Trophoblast cell (in vitro differentiated cells and primary cell): ENCODE data around the gene MSTO1.
A peak's percentile ranks its signal among the peaks of the same experiment; 100 is the strongest.
"Not testable (repeated sequence)": the region's sequence is repeated elsewhere in the genome, so short reads cannot be mapped to it uniquely, and the experiment has no call there.

Experiments used
- DNase-seq, 2 donors: peaks; one replicate each; pipeline ENCODE4 v3.0.0-alpha.2; 2016
- H2AFZ ChIP-seq: 2 replicates; pipeline ENCODE4 v1.6.1; 2013; ENCODE audit warnings: low read length, moderate library complexity, mild to moderate bottlenecking; ENCODE audit not compliant: insufficient read depth, poor library complexity
- H2AK5ac ChIP-seq: 2 replicates; pipeline ENCODE4 v1.6.1; 2013; ENCODE audit warnings: mild to moderate bottlenecking, low read length
- H2BK120ac ChIP-seq: 2 replicates; pipeline ENCODE4 v1.6.1; 2013; ENCODE audit warnings: low read length, mild to moderate bottlenecking, moderate library complexity; ENCODE audit not compliant: insufficient read depth, poor library complexity
- H2BK12ac ChIP-seq: 2 replicates; pipeline ENCODE4 v1.6.1; 2013; ENCODE audit warnings: mild to moderate bottlenecking, low read length, moderate library complexity
- H2BK5ac ChIP-seq: 2 replicates; pipeline ENCODE4 v1.6.1; 2013; ENCODE audit warnings: low read length, low read depth, moderate library complexity, mild to moderate bottlenecking; ENCODE audit not compliant: poor library complexity
- H3K14ac ChIP-seq: 2 replicates; pipeline ENCODE4 v1.6.1; 2013; ENCODE audit warnings: mild to moderate bottlenecking, low read length
- H3K18ac ChIP-seq: 2 replicates; pipeline ENCODE4 v1.6.1; 2013; ENCODE audit warnings: mild to moderate bottlenecking, low read length
- H3K23ac ChIP-seq: 2 replicates; pipeline ENCODE4 v1.6.1; 2013; ENCODE audit warnings: low read length
- H3K27ac ChIP-seq: 2 replicates; pipeline ENCODE4 v1.5.1; 2013; ENCODE audit warnings: low read depth, mild to moderate bottlenecking, inconsistent platforms, low read length, moderate library complexity
- H3K27me3 ChIP-seq: 2 replicates; pipeline ENCODE4 v1.6.1; 2013; ENCODE audit warnings: inconsistent platforms, mild to moderate bottlenecking, low read length, moderate library complexity; ENCODE audit not compliant: insufficient read depth
- H3K36me3 ChIP-seq, 2 experiments: 1 replicate in 1 of 2; 2 replicates in 1 of 2; pipeline ENCODE4 v1.6.1; 2013; ENCODE audit warnings: low read length in 2 of 2, mild to moderate bottlenecking in 2 of 2, moderate library complexity in 1 of 2; ENCODE audit not compliant: insufficient read depth in 2 of 2, control insufficient read depth in 1 of 2
- H3K4ac ChIP-seq: 2 replicates; pipeline ENCODE4 v1.6.1; 2013; ENCODE audit warnings: low read depth, mild to moderate bottlenecking, low read length, moderate library complexity
- H3K4me1 ChIP-seq, 2 experiments: 1 replicate in 1 of 2; 2 replicates in 1 of 2; pipeline ENCODE4 v1.6.1; 2013; ENCODE audit warnings: low read length in 2 of 2, mild to moderate bottlenecking in 2 of 2, moderate library complexity in 1 of 2; ENCODE audit not compliant: insufficient read depth in 2 of 2, control insufficient read depth in 1 of 2
- H3K4me2 ChIP-seq: 2 replicates; pipeline ENCODE4 v1.6.1; 2013; ENCODE audit warnings: inconsistent platforms, mild to moderate bottlenecking, low read length, moderate library complexity
- H3K4me3 ChIP-seq: 2 replicates; pipeline ENCODE4 v1.5.1; 2013; ENCODE audit warnings: mild to moderate bottlenecking, low read depth, low read length, inconsistent platforms
- H3K79me1 ChIP-seq: one replicate; pipeline ENCODE4 v1.6.1; 2013; ENCODE audit warnings: low read length
- H3K79me2 ChIP-seq: 2 replicates; pipeline ENCODE4 v1.6.1; 2013; ENCODE audit warnings: low read length, mild to moderate bottlenecking; ENCODE audit not compliant: control insufficient read depth, insufficient read depth, poor library complexity
- H3K9ac ChIP-seq: 2 replicates; pipeline ENCODE4 v1.6.1; 2013; ENCODE audit warnings: mild to moderate bottlenecking, low read length
- H3K9me3 ChIP-seq: 2 replicates; pipeline ENCODE4 v1.6.1; 2013; ENCODE audit warnings: low read depth, mild to moderate bottlenecking, control low read depth, inconsistent platforms, low read length; ENCODE audit not compliant: insufficient read depth
- H4K12ac ChIP-seq: 2 replicates; pipeline ENCODE4 v1.6.1; 2013; ENCODE audit warnings: low read depth, mild to moderate bottlenecking, low read length, moderate library complexity
- H4K8ac ChIP-seq: 2 replicates; pipeline ENCODE4 v1.6.1; 2013; ENCODE audit warnings: low read depth, mild to moderate bottlenecking, low read length, moderate library complexity
- H4K91ac ChIP-seq: one replicate; pipeline ENCODE4 v1.6.1; 2013; ENCODE audit warnings: low read depth, mild to moderate bottlenecking, low read length, moderate library complexity
- WGBS: extraction: QIAGEN DNeasy Blood & Tissue Kit; methylation state at CpG from one replicate; pipeline ENCODE4 v1.1.7; 2013; ENCODE audit warnings: missing lambda C conversion rate; ENCODE audit not compliant: insufficient read length, insufficient coverage; ENCODE audit errors: extremely low coverage; 5-methylcytosine and 5-hydroxymethylcytosine counted together

The MSTO1 gene

DNA sequence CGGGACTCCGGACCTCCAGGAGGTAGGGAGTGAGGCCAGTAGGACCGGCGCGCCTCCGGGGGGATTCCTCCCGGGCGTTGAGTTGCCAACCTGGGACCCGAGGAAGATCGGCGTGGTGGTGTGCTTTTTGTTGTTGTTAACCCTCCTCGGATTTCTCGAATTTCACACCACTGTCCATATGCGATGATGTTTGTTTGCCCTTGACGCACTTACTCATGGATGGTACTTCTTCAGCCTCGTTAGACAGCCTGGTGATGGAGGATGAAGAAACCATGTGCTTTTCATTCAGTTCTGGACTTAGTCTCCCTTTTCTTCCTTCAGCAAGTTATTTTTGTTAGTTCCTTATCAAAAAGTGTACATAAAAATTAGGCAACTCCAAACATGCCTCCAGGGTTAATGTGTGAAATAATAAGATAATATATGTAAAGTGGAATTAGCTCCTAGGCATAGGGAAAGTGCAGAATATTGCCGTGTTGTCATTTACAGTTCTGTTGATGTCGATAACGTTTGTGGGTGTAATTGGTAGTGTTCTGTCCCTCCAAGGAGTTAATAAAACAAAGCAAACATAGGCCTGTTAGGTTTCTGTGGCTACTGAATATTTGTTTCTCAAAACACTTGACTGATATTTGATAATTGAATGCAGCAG lies 46.5 kb upstream of the MSTO1 start:
- peaks cover 12% of the 10 kb centered on the region for H3K79me1 ChIP-seq
- H3K79me2 ChIP-seq = peaks cover 26% of the 10 kb centered on the region
- not testable (repeated sequence) for H2BK120ac ChIP-seq, H2AK5ac ChIP-seq, H3K27me3 ChIP-seq, H3K9me3 ChIP-seq, H3K36me3 ChIP-seq, H3K23ac ChIP-seq, H3K4me1 ChIP-seq, H2BK12ac ChIP-seq
- peak overlapping the region; percentile 90 for H3K4me3 ChIP-seq
- H4K12ac ChIP-seq = peak overlapping the region; percentile 46
- peak overlapping the region; percentile 99 for H2BK5ac ChIP-seq
- peak overlapping the region; percentile 80 for H3K18ac ChIP-seq
- peak overlapping the region; percentile 99 for H3K27ac ChIP-seq
- H3K4ac ChIP-seq = peak overlapping the region; percentile 41
- H2AFZ ChIP-seq = peak overlapping the region; percentile 39
- peak overlapping the region; percentile 92 for H4K8ac ChIP-seq
- peak overlapping the region; percentile 96 for H4K91ac ChIP-seq
- H3K4me2 ChIP-seq = peak overlapping the region; percentile 82
- DNase-seq = peak in 1 of 2 donors; percentile 39
- H3K9ac ChIP-seq = peak overlapping the region; percentile 81
- peak overlapping the region; percentile 78 for H3K14ac ChIP-seq
- no CpG with 5 or more reads among the region's 19 CpGs for WGBS

- no peak overlapping the region for H3K4ac ChIP-seq
- no peak overlapping the region for H3K27ac ChIP-seq
- no peak overlapping the region for H2BK5ac ChIP-seq
- H3K23ac ChIP-seq = no peak overlapping the region
- H3K18ac ChIP-seq = no peak overlapping the region
- H2BK120ac ChIP-seq = no peak overlapping the region
- WGBS = no CpG with 5 or more reads among the region's 6 CpGs
- peaks cover 2% of the 10 kb centered on the region in 2 experiments for H3K36me3 ChIP-seq
- no peak overlapping the region for H4K91ac ChIP-seq
- no peaks in the 10 kb centered on the region for H3K9me3 ChIP-seq
- no peak overlapping the region for H3K14ac ChIP-seq
- no peak overlapping the region for H3K4me3 ChIP-seq
- H3K27me3 ChIP-seq = no peaks in the 10 kb centered on the region
- no peak overlapping the region for H3K4me2 ChIP-seq
- H3K9ac ChIP-seq = no peak overlapping the region
- H3K79me2 ChIP-seq = no peaks in the 10 kb centered on the region
- H4K12ac ChIP-seq = no peak overlapping the region
- no peak overlapping the region for H2BK12ac ChIP-seq
- DNase-seq = no peak
- H3K79me1 ChIP-seq = no peaks in the 10 kb centered on the region
- H4K8ac ChIP-seq = no peak overlapping the region
- no peak overlapping the region for H2AK5ac ChIP-seq
- H3K4me1 ChIP-seq = no peaks in the 10 kb centered on the region
- H2AFZ ChIP-seq = no peak overlapping the region
These were observed 39.9 kb upstream of the MSTO1 start for GRCh38 chr1:155569988-155570592.

DNA sequence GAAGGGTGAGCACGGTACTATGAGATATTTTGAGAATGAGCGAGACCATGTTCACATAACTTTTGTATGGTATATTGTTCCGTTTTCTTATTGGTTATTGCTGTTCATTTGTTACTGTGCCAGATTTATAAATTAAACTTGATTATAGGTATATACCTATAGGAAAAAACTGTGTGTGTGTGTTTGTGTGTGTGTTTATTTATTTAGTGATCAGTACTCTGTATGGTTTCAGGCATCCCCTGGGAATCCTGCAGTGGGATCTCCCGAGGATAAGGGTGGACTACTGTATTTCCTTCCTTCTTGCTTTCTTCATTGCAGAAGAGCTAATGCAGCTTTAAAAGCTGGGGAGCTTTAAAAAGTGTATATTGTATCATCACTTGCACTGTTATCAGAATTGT lies 39.4 kb upstream of the MSTO1 start:
- no peak overlapping the region for H2BK5ac ChIP-seq
- H3K27me3 ChIP-seq = no peaks in the 10 kb centered on the region
- no peak overlapping the region for H2AK5ac ChIP-seq
- no peak overlapping the region for H4K12ac ChIP-seq
- H3K4me2 ChIP-seq = no peak overlapping the region
- H3K4me3 ChIP-seq = no peak overlapping the region
- no peak overlapping the region for H2BK12ac ChIP-seq
- peaks cover 2% of the 10 kb centered on the region in 2 experiments for H3K36me3 ChIP-seq
- no peak overlapping the region for H2AFZ ChIP-seq
- no peak overlapping the region for H3K4ac ChIP-seq
- no peak for DNase-seq
- no peak overlapping the region for H3K9ac ChIP-seq
- no peaks in the 10 kb centered on the region for H3K4me1 ChIP-seq
- H3K27ac ChIP-seq = no peak overlapping the region
- H3K23ac ChIP-seq = no peak overlapping the region
- H3K79me1 ChIP-seq = no peaks in the 10 kb centered on the region
- H4K91ac ChIP-seq = no peak overlapping the region
- H3K9me3 ChIP-seq = no peaks in the 10 kb centered on the region
- WGBS = no CpG with 5 or more reads among the region's 4 CpGs
- H3K79me2 ChIP-seq = no peaks in the 10 kb centered on the region
- no peak overlapping the region for H3K14ac ChIP-seq
- no peak overlapping the region for H4K8ac ChIP-seq
- no peak overlapping the region for H2BK120ac ChIP-seq
- no peak overlapping the region for H3K18ac ChIP-seq

- no peak for DNase-seq
- Histone ChIP-seq H4K91ac (no peak overlapping the region), H3K18ac (no peak overlapping the region), H2BK12ac (no peak overlapping the region), H3K79me2 (no peaks in the 10 kb centered on the region), H3K4ac (no peak overlapping the region), H4K8ac (no peak overlapping the region), H3K36me3 (peaks cover 0 to 2% of the 10 kb centered on the region in 2 experiments), H3K4me3 (no peak overlapping the region), H3K23ac (no peak overlapping the region), H3K9ac (no peak overlapping the region), H3K27me3 (no peaks in the 10 kb centered on the region), H3K79me1 (no peaks in the 10 kb centered on the region), H4K12ac (no peak overlapping the region), H3K9me3 (no peaks in the 10 kb centered on the region), H3K14ac (no peak overlapping the region), H2BK120ac (no peak overlapping the region), H2BK5ac (no peak overlapping the region), H3K27ac (no peak overlapping the region), H2AK5ac (no peak overlapping the region), H3K4me2 (no peak overlapping the region), H2AFZ (no peak overlapping the region), H3K4me1 (no peaks in the 10 kb centered on the region)
- no CpG with 5 or more reads among the region's 3 CpGs for WGBS
These were observed 35.9 kb upstream of the MSTO1 start for GRCh38 chr1:155574077-155574476.
